Mucosa of descending colon (tissue), 3 donors: ENCODE results near the gene TOGARAM1. TPM values are rescaled to one million over a fixed set of nuclear protein-coding genes. Genes with fewer than 3 reads are reported as not detected.
A peak's percentile ranks its signal among the peaks of the same experiment; 100 is the strongest.

ENCODE experiments used
- ATAC-seq: fragments of 200-7000 bp; cut with Tn5 transposase; one replicate; pipeline ENCODE4 v1.9.1; 2020; ENCODE audit warnings: mild to moderate bottlenecking, moderate library complexity
- DNase-seq, 3 donors: peaks; one replicate each; pipeline ENCODE4 v3.0.0-alpha.2; 2020
- H3K36me3 ChIP-seq: fragments of 200-600 bp; one replicate; pipeline ENCODE4 v1.8.0; 2021; ENCODE audit warnings: low read depth, mild to moderate bottlenecking
- H3K4me1 ChIP-seq: fragments of 200-600 bp; one replicate; pipeline ENCODE4 v1.8.0; 2021; ENCODE audit warnings: low read depth, mild to moderate bottlenecking
- H3K4me3 ChIP-seq: fragments of 200-600 bp; one replicate; pipeline ENCODE4 v1.8.0; 2021; ENCODE audit warnings: mild to moderate bottlenecking
- H3K9me3 ChIP-seq: fragments of 200-600 bp; one replicate; pipeline ENCODE4 v1.8.0; 2021; ENCODE audit warnings: mild to moderate bottlenecking
- intact Hi-C, 2 donors: fragments of 100-400 bp; cut with DNase I in 1 of 2; cut with micrococcal nuclease in 1 of 2; formaldehyde crosslinking; loops; one replicate each; pipeline versions ENCODE4 v1.11.0 to v1.11.1; 2022; cut with DNase I, micrococcal nuclease
- long read RNA-seq, 2 donors: library from polyadenylated mRNA; unstranded; transcript quantifications; one replicate each; pipeline ENCODE4 v2.0.0, GENCODE V29; 2019 to 2021
- total RNA-seq, 3 donors: library from RNA; stranded (reverse); fragmentation: NEBNext Ultra II Directional in 2 of 3; extraction: Animal tissue kit (Norgen Biotek cat#: 25700) in 2 of 3; gene quantifications; one replicate each; pipeline versions ENCODE4 v1.2.1 to v1.2.4, GENCODE V29; 2021 to 2023
- TF ChIP-seq, protein P1 (sequence below): fragments of 200-600 bp; IDR thresholded peaks from one replicate; pipeline ENCODE4 v1.8.0; 2022; ENCODE audit warnings: antibody characterized with exemption, mild to moderate bottlenecking
- donor health status: DM: no; HTN: no; CAD: no; lungs with moderate emphysema.
- donor health status: DM: no; HTN: no; CAD: no.
- donor health status: DM: no; HTN: yes; CAD: no.

The TOGARAM1 gene, protein sequence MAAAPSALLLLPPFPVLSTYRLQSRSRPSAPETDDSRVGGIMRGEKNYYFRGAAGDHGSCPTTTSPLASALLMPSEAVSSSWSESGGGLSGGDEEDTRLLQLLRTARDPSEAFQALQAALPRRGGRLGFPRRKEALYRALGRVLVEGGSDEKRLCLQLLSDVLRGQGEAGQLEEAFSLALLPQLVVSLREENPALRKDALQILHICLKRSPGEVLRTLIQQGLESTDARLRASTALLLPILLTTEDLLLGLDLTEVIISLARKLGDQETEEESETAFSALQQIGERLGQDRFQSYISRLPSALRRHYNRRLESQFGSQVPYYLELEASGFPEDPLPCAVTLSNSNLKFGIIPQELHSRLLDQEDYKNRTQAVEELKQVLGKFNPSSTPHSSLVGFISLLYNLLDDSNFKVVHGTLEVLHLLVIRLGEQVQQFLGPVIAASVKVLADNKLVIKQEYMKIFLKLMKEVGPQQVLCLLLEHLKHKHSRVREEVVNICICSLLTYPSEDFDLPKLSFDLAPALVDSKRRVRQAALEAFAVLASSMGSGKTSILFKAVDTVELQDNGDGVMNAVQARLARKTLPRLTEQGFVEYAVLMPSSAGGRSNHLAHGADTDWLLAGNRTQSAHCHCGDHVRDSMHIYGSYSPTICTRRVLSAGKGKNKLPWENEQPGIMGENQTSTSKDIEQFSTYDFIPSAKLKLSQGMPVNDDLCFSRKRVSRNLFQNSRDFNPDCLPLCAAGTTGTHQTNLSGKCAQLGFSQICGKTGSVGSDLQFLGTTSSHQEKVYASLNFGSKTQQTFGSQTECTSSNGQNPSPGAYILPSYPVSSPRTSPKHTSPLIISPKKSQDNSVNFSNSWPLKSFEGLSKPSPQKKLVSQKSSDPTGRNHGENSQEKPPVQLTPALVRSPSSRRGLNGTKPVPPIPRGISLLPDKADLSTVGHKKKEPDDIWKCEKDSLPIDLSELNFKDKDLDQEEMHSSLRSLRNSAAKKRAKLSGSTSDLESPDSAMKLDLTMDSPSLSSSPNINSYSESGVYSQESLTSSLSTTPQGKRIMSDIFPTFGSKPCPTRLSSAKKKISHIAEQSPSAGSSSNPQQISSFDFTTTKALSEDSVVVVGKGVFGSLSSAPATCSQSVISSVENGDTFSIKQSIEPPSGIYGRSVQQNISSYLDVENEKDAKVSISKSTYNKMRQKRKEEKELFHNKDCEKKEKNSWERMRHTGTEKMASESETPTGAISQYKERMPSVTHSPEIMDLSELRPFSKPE (N-terminal part only)
- total RNA-seq = 10 to 100 TPM; 13.2 to 17.0 (median 14.8) TPM
- long read RNA-seq, donor 1, full-length matches to known transcripts = 2 of 7 reads
- long read RNA-seq, donor 1, partial matches to known transcripts = 2 of 7 reads
- long read RNA-seq, donor 1, other reads (novel, unspliced or antisense) = 3 of 7 reads
- long read RNA-seq, donor 2, partial matches to known transcripts = 1 of 5 reads
- long read RNA-seq, donor 2, other reads (novel, unspliced or antisense) = 4 of 5 reads

GRCh38 chr14:44961554-44962333 lies at the start of gene TOGARAM1, which contains the start of gene KLHL28:
TOGARAM1 (plus strand) TSS chr14:44962190; CDS start chr14:44962422, 232 bp downstream.
KLHL28 (minus strand) TSS chr14:44961947; CDS start chr14:44945928, 16,019 bp downstream.
- Histone ChIP-seq H3K4me1 (peaks cover 51% of the 10 kb centered on the region), H3K4me3 (peak within 1 kb of the TSS; percentile 69), H3K36me3 (peaks cover 5% of the 10 kb centered on the region), H3K9me3 (no peaks in the 10 kb centered on the region)
- peak; percentile 93 to 100 (median 96) for DNase-seq
- intact Hi-C loops = no loop called here
- peak; percentile 96 for ATAC-seq
- TF ChIP-seq, protein P1, sequence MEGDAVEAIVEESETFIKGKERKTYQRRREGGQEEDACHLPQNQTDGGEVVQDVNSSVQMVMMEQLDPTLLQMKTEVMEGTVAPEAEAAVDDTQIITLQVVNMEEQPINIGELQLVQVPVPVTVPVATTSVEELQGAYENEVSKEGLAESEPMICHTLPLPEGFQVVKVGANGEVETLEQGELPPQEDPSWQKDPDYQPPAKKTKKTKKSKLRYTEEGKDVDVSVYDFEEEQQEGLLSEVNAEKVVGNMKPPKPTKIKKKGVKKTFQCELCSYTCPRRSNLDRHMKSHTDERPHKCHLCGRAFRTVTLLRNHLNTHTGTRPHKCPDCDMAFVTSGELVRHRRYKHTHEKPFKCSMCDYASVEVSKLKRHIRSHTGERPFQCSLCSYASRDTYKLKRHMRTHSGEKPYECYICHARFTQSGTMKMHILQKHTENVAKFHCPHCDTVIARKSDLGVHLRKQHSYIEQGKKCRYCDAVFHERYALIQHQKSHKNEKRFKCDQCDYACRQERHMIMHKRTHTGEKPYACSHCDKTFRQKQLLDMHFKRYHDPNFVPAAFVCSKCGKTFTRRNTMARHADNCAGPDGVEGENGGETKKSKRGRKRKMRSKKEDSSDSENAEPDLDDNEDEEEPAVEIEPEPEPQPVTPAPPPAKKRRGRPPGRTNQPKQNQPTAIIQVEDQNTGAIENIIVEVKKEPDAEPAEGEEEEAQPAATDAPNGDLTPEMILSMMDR = no peak

DNA sequence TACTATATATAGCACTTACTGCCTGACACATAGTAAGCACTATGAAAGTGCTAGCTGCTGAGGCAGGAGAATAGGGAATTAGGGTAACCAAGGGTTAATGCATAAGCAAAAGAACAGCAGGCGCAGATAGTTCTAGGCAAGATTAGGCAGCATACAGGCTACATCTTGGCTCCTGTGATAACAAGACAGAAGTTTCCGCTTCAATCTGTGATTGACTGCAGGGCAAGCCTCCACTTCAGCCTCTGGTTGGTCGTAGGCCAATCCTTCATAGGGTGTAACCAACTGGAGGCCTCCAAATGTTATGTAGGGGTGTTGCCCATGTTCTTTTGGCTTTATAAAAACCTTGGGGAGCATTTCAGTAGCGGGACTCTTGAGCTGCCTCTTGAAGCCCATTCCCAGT lies 47.1 kb upstream of the TOGARAM1 start:
- DNase-seq (no peak), ATAC-seq (no peak)
- Histone ChIP-seq H3K9me3 (no peaks in the 10 kb centered on the region), H3K36me3 (no peaks in the 10 kb centered on the region), H3K4me3 (no peak overlapping the region), H3K4me1 (no peaks in the 10 kb centered on the region)
- intact Hi-C loops = loop anchor here in 1 of 2 donors (10.0 kb wide), 1 partner anchor 350 kb away; no protein-coding TSS in a partner anchor
- TF ChIP-seq, protein P1 = no peak

- Histone ChIP-seq H3K36me3 (no peaks in the 10 kb centered on the region), H3K4me3 (no peak overlapping the region), H3K4me1 (no peaks in the 10 kb centered on the region), H3K9me3 (no peaks in the 10 kb centered on the region)
- intact Hi-C loops = no loop called here
- DNase-seq (no peak), ATAC-seq (no peak)
- TF ChIP-seq, protein P1 = no peak
These were observed 33.2 kb upstream of the TOGARAM1 start for GRCh38 chr14:44928793-44929192.

- Histone ChIP-seq H3K4me1 (no peaks in the 10 kb centered on the region), H3K4me3 (no peak overlapping the region), H3K9me3 (no peaks in the 10 kb centered on the region), H3K36me3 (no peaks in the 10 kb centered on the region)
- ATAC-seq = no peak
- intact Hi-C loops = no loop called here
- no peak for DNase-seq
- TF ChIP-seq, protein P1 = no peak
These were observed 26.8 kb upstream of the TOGARAM1 start for GRCh38 chr14:44935155-44935554.
